GM06990 (cell line): ENCODE data around the gene SPOCK3.
"Not testable (repeated sequence)": the region's sequence is repeated elsewhere in the genome, so short reads cannot be mapped to it uniquely, and the experiment has no call there.

ENCODE experiments used
- DNase-seq: peaks from one replicate; pipeline ENCODE4 v3.0.0-alpha.2; 2011; ENCODE audit not compliant: insufficient read length; ENCODE audit errors: extremely low read depth
- H3K27me3 ChIP-seq: replicated peaks from 2 replicates; pipeline ENCODE4 v1.6.0; 2011; ENCODE audit warnings: low read length; ENCODE audit not compliant: control insufficient read depth, insufficient read depth
- H3K36me3 ChIP-seq: 2 replicates; pipeline ENCODE4 v1.5.1; 2011; ENCODE audit warnings: low read length; ENCODE audit not compliant: control insufficient read depth, insufficient read depth
- H3K4me3 ChIP-seq: replicated peaks from 2 replicates; pipeline ENCODE4 v1.5.1; 2011; ENCODE audit warnings: low read depth, mild to moderate bottlenecking, control low read depth, low read length
- TF ChIP-seq, protein P1 (sequence below): IDR thresholded peaks from 2 replicates; pipeline ENCODE4 v1.5.1; 2011; ENCODE audit warnings: low read length, control low read depth, mild to moderate bottlenecking, inconsistent platforms; ENCODE audit not compliant: insufficient read depth, poor library complexity, severe bottlenecking

SPOCK3 gene

DNA sequence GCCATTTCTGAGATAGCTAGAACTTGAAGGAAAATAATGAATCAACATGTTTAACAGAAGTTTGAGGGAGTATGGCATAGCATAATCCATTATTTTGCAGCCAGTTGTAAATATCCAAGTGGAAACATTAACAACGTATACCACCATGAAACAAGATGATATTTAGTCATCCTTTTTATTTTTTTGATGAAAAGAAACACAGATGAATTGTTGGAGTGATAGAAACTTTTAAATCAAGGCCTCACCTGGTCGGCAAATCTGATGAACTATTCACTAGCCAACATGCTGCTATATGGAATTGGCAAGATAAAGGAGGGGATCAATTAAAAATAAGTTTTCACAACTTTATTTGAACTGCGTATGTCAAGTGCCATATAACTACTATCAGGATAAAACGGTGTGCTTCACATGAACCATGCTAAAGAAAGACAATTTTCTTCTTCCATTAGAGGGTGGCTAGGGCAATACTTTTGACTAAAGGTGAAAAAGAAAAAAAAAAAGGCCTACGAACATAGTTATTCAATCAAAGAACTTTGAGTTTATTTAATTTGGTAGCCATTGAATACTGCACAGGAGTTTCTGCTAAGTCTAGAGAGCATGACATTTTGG lies 510.7 kb downstream of the SPOCK3 start:
- TF ChIP-seq, protein P1, sequence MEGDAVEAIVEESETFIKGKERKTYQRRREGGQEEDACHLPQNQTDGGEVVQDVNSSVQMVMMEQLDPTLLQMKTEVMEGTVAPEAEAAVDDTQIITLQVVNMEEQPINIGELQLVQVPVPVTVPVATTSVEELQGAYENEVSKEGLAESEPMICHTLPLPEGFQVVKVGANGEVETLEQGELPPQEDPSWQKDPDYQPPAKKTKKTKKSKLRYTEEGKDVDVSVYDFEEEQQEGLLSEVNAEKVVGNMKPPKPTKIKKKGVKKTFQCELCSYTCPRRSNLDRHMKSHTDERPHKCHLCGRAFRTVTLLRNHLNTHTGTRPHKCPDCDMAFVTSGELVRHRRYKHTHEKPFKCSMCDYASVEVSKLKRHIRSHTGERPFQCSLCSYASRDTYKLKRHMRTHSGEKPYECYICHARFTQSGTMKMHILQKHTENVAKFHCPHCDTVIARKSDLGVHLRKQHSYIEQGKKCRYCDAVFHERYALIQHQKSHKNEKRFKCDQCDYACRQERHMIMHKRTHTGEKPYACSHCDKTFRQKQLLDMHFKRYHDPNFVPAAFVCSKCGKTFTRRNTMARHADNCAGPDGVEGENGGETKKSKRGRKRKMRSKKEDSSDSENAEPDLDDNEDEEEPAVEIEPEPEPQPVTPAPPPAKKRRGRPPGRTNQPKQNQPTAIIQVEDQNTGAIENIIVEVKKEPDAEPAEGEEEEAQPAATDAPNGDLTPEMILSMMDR: no peak
- no peaks in the 10 kb centered on the region for H3K36me3 ChIP-seq

DNA sequence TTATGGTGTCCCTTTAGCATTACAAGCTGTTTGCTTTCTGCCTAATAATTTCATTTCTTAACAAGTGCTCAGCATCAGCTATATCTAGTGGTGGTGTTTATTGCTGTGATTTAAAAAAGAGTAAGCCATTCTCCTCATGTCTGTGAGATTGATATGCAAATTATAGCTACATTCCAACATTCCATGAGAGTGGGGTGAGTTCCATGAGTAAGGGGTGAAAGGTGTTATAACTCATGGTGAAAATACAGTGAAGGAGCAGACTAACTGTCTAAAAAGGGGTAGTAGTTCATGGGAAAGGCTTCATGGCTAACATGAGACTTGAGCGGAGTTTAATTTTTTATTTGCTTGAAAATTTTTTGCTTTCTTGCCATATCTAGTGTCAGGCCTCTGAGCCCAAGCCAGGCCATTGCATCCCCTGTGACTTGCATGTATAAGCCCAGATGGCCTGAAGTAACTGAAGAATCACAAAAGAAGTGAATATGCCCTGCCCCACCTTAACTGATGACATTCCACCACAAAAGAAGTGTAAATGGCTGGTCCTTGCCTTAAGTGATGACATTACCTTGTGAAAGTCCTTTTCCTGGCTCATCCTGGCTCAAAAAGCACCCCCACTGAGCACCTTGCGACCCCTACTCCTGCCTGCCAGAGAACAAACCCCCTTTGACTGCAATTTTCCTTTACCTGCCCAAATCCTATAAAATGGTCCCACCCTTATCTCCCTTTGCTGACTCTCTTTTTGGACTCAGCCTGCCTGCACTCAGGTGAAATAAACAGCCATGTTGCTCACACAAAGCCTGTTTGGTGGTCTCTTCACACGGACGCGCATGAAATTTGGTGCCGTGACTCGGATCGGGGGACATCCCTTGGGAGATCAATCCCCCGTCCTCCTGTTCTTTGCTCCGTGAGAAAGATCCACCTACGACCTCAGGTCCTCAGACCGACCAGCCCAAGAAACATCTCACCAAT lies 518.3 kb downstream of the SPOCK3 start:
- H3K36me3 ChIP-seq, H3K4me3 ChIP-seq, DNase-seq, H3K27me3 ChIP-seq: not testable (repeated sequence)

More for the DNA sequence above, 510.7 kb downstream of the SPOCK3 start:
- no peak for DNase-seq
- no peaks in the 10 kb centered on the region for H3K27me3 ChIP-seq
- H3K4me3 ChIP-seq: no peak overlapping the region

DNA sequence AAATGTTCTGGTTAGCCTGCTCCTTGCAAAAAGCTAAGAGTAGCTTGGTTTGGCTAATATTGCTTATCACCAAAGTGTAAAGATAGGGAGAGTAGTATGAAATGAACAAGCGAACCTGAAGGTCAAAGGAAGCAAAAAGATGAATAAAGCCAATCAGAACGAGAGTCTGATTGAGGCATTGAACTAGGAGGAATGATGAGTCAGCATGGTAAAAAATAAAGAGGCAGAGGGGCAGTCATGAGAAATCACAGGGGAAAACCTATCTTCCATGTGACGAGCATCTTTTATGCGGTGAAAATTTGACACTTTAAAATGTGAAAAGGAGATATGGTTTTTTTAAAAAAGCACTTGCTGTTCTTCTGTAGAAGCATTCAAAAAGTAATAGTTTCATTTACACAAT lies 533.7 kb downstream of the SPOCK3 start:
- H3K4me3 ChIP-seq: no peak overlapping the region
- H3K27me3 ChIP-seq: no peaks in the 10 kb centered on the region
- TF ChIP-seq, protein P1: no peak
- H3K36me3 ChIP-seq: no peaks in the 10 kb centered on the region
- no peak for DNase-seq

DNA sequence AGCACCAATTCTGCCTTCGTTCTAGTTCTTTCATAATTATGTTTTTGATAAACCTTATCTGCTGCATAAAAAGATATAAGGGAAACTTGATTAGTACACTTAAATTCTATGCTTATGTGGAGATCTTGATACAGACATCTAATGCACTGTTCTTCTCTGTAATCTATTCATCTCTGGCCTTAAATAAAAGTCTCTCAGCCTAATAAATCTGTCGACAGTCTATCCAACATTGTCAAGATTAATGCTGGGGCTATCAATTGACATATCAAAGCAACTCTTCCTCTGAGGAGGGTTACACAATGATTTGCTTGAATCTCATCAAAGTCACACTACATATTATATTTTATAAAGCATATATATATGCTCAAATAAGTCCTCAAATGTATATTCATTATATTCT lies 545.5 kb downstream of the SPOCK3 start:
- TF ChIP-seq, protein P1: no peak
- no peak for DNase-seq
- H3K4me3 ChIP-seq: no peak overlapping the region
- no peaks in the 10 kb centered on the region for H3K36me3 ChIP-seq
- H3K27me3 ChIP-seq: no peaks in the 10 kb centered on the region

DNA sequence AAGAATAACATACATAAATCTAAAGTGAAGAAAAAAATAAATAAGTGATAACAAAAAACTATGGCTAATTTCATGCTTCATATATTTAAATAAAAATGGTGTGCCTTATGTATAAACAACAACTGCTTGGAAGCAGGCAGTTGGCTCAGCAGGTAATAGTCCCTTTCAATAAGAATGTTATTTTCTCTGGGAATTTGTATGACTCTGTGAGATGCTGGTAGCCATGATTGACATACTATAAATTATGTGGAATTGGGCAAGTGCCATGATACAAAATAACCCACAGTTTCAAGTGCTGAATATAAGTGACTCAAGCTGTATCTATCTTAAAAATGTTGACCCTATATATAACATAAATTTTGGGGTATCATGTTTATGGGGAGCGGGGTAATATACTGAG lies 546.5 kb downstream of the SPOCK3 start:
- Histone ChIP-seq H3K4me3 (no peak overlapping the region), H3K27me3 (no peaks in the 10 kb centered on the region), H3K36me3 (no peaks in the 10 kb centered on the region)
- DNase-seq: no peak
- TF ChIP-seq, protein P1: no peak
